ENCODE measurements around the gene RNF144A.
"Not testable (repeated sequence)": the region's sequence is repeated elsewhere in the genome, so short reads cannot be mapped to it uniquely, and the experiment has no call there.

The RNF144A gene

GRCh38 chr2:6917071-6917760 lies at the start of gene RNF144A:
Gene RNF144A (plus strand): TSS chr2:6917412. CDS start chr2:6996927, 79,515 bp downstream.
- DNase-seq (ENCODE audit: low read depth), result peak; percentile 67

DNA sequence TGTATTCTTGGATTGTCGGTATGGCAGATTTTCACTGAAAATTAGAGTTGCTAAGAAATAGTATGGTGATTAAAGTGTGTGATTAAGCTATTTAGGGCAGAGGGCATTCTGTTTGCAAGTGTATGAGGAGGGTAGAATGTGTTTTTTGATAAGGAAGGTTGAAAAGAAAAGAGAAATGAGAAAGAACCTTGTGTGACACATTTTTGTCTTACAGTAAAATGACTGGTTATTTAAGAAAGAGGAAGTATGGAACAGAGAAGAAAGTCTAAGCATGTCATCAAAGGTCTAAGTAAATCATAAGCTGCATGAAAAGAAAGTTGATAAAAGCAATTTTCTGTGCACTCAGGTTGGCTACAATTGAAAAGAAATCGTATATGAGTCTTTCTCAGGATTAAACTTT lies 44.8 kb upstream of the RNF144A start:
- no peak for DNase-seq (ENCODE audit: low read depth)

GRCh38 chr2:6874032-6874431 lies 43.2 kb upstream of the RNF144A start:
- no peak for DNase-seq (ENCODE audit: low read depth)

DNA sequence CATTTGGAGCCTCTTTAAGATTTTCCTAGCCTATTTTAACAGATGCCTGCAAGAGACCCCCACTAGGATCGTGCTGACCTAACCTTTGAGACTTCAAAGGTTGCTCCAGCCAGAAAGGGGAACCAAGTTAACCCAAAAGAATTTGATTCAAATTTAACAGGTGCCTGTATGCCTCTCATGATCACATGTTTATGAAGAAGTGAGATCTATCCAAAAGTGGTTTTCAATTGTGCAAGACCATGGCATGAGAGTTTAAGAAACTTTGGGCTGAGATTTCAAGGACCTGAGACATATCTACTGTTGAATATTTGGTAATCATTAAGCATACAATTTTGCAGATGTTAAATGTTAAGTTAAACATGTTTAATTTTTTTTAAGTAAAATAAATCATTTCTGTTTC lies 40.9 kb upstream of the RNF144A start:
- no peak for DNase-seq (ENCODE audit: low read depth)

- peak; percentile 7 for DNase-seq (ENCODE audit: low read depth)
Measured at GRCh38 chr2:6877402-6878304, 39.6 kb upstream of the RNF144A start, which contains the start of gene RSAD2. Gene RSAD2 (plus strand): TSS chr2:6877777. CDS start chr2:6877801, 24 bp downstream.

- no peak for DNase-seq (ENCODE audit: low read depth)
Measured at GRCh38 chr2:6878549-6878948, 38.7 kb upstream of the RNF144A start.

DNA sequence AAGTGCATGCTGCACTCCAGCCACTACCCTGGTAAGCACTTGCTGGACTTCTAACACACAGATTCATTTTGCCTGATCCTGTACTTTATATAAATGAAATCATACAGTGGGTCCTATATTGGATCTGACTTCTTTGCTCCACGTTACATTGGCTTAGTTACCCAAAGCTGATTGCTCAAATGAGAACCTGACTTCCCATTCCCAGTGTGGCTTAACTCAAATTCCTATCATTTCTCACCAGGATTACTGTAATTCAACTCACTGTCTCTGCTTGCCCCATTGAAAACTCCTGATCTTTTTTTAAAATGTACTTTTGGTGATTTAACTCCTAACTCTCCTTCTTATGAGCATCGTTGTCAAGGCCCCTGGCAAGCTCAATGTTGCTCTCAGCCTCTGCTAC lies 38.2 kb upstream of the RNF144A start:
- DNase-seq (ENCODE audit: low read depth), result no peak

- no peak for DNase-seq (ENCODE audit: low read depth)
Measured at GRCh38 chr2:6880200-6880733, 36.9 kb upstream of the RNF144A start.

- DNase-seq (ENCODE audit: low read depth), result no peak
Measured at GRCh38 chr2:6881046-6881445, 36.2 kb upstream of the RNF144A start.

- no peak for DNase-seq (ENCODE audit: low read depth)
Measured at GRCh38 chr2:6881516-6881915, 35.7 kb upstream of the RNF144A start.

GRCh38 chr2:6883448-6884122 lies 33.6 kb upstream of the RNF144A start:
- no peak for DNase-seq (ENCODE audit: low read depth)

DNA sequence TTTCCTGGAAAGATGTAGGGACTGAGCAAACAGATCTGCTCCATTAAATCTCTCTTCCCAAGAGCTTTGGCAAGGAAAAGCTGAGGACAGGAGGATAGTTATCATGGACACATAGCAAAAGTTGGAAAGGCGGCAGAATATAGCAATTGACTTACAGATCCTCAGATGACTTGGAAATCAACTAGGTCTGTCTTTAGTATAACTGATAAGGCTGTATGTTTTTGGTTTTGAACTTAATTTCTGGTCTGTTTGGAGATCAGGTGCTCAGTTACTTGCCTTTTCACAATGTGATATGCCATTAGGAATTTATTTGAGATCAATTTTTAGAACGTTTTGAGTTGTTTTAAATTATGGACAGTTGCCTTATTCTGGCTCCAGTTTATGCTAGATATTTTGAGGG lies 31.7 kb upstream of the RNF144A start:
- DNase-seq (ENCODE audit: low read depth), result no peak

GRCh38 chr2:6885968-6886367 lies 31.2 kb upstream of the RNF144A start:
- no peak for DNase-seq (ENCODE audit: low read depth)

- no peak for DNase-seq (ENCODE audit: low read depth)
Measured at GRCh38 chr2:6887751-6888192, 29.4 kb upstream of the RNF144A start.

GRCh38 chr2:6888724-6889123 lies 28.5 kb upstream of the RNF144A start:
- DNase-seq (ENCODE audit: low read depth), result no peak

GRCh38 chr2:6893876-6894482 lies 23.2 kb upstream of the RNF144A start:
- no peak for DNase-seq (ENCODE audit: low read depth)

DNA sequence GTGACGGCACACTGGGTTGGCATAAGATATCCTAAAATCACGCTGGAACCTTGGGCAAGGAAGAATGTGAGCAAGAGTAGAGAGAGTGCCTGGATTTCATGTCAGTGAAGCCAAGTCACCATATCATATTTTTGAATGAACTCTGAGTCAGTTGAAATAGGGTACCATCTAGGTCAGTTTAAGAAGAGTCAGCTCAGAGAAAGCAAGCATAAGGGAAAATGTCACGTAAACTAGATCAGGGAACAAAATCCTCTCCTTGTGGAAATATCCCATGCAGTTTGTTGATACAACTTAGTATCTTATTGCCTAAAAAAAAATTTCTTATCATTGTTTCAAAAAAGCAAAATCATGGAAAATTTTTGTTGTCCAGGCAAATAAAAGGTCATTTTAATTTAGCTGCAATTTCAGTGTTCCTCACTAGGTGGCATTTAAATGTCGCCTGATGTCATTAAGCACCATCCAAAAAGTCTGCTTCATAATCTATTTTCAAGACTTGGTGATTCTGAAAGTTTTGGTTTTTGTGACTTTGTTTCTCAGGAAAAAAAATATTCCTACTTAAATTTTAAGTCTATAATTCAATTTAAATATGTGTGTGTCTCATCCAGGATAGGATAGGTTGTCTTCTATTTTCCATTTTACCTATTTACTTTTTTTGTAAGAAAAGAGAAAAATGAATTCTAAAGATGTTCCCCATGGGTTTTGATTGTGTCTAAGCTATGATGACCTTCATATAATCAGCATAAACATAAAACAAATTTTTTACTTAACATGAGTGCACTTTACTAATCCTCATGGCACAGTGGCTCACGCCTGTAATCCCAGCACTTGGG lies 20.1 kb upstream of the RNF144A start:
- DNase-seq (ENCODE audit: low read depth), result no peak

GRCh38 chr2:6902581-6902980 lies 14.6 kb upstream of the RNF144A start:
- DNase-seq (ENCODE audit: low read depth), result not testable (repeated sequence)

- no peak for DNase-seq (ENCODE audit: low read depth)
Measured at GRCh38 chr2:6905668-6906067, 11.5 kb upstream of the RNF144A start.

DNA sequence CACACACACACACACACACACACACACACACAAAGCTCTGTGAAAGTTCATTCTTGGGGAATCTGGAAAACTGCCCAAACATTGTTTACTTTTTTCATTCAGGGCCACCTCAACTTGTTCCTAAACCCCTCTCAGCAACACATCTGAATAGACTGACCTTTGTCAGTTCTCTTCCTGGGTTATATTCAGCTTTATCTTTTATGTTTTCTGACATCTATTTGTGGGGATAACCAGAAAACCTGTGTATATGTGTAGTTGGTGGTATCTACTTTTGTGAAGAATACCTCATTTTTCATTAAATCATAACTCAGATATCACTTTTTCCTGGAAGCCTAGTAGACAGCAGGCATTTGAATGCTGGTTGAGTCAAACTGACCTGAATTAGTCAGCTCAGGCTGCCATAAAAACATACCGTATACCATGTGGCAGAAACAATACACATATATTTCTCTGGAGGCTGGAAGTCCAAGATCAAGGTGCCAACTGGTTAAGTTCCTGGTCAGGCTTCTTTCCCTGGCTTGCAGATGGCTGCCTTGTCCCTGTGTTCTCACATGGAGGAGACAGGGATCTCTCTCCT lies 11.0 kb upstream of the RNF144A start:
- DNase-seq (ENCODE audit: low read depth), result no peak

GRCh38 chr2:6908291-6908690 lies 8.9 kb upstream of the RNF144A start:
- no peak for DNase-seq (ENCODE audit: low read depth)
